Keratinocyte (primary cell): ENCODE measurements around the gene CLEC16A.

ENCODE experiments used
- CTCF ChIP-seq, 3 experiments: IDR thresholded peaks in 1 of 3; conservative IDR thresholded peaks in 1 of 3; optimal IDR thresholded peaks in 1 of 3; 2 replicates in 2 of 3; 3 replicates in 1 of 3; pipeline versions ENCODE3 to v1.5.1; 2011; ENCODE audit warnings: low read length in 3 of 3, mild to moderate bottlenecking in 3 of 3, moderate library complexity in 2 of 3, control low read depth in 1 of 3, inconsistent platforms in 1 of 3; ENCODE audit not compliant: insufficient read depth in 2 of 3; ENCODE audit errors: extremely low read depth in 1 of 3
- EZH2 ChIP-seq: IDR thresholded peaks from one replicate; pipeline ENCODE4 v1.6.1; 2012; ENCODE audit warnings: inconsistent platforms, mild to moderate bottlenecking, low read length, moderate library complexity

GRCh38 chr16:10989559-10989958 lies 45.2 kb downstream of the CLEC16A start:
- TF ChIP-seq CTCF (optimal IDR thresholded peaks at IDR 0.05 in 1 of 3, IDR thresholded peaks at IDR 0.05 in 1 of 3, conservative IDR thresholded peaks at IDR 0.05 in 1 of 3; ENCODE audit: extremely low read depth in 1 of 3, insufficient read depth in 2 of 3, low read length in 3 of 3) (no peak), EZH2 (no peak)
